Duodenal mucosa (tissue), 2 donors: ENCODE data around the gene MCUR1.

ENCODE experiments used
- H3K27ac ChIP-seq: one replicate; pipeline ENCODE4 v1.7.0; 2013; ENCODE audit warnings: low read depth, low read length
- H3K27me3 ChIP-seq, 2 donors: one replicate each; pipeline ENCODE4 v1.7.0; 2013; ENCODE audit warnings: low read length in 2 of 2, control low read depth in 1 of 2; ENCODE audit not compliant: insufficient read depth in 2 of 2, control insufficient read depth in 1 of 2
- H3K36me3 ChIP-seq, 2 donors: one replicate each; pipeline ENCODE4 v1.7.0; 2013; ENCODE audit warnings: low read length in 2 of 2, control low read depth in 1 of 2; ENCODE audit not compliant: insufficient read depth in 2 of 2, control insufficient read depth in 1 of 2
- H3K4me1 ChIP-seq, 2 donors: one replicate each; pipeline ENCODE4 v1.7.0; 2013; ENCODE audit warnings: low read length in 2 of 2, control low read depth in 1 of 2; ENCODE audit not compliant: insufficient read depth in 2 of 2, control insufficient read depth in 1 of 2
- H3K4me3 ChIP-seq, 2 donors: one replicate each; pipeline ENCODE4 v1.7.0; 2013; ENCODE audit warnings: low read length in 2 of 2, low read depth in 1 of 2
- H3K9ac ChIP-seq, 2 donors: one replicate each; pipeline ENCODE4 v1.7.0; 2013; ENCODE audit warnings: low read length in 2 of 2, low read depth in 1 of 2
- H3K9me3 ChIP-seq, 2 donors: one replicate each; pipeline ENCODE4 v1.7.0; 2013; ENCODE audit warnings: low read length in 2 of 2, control low read depth in 1 of 2; ENCODE audit not compliant: control insufficient read depth in 1 of 2

Gene MCUR1

DNA sequence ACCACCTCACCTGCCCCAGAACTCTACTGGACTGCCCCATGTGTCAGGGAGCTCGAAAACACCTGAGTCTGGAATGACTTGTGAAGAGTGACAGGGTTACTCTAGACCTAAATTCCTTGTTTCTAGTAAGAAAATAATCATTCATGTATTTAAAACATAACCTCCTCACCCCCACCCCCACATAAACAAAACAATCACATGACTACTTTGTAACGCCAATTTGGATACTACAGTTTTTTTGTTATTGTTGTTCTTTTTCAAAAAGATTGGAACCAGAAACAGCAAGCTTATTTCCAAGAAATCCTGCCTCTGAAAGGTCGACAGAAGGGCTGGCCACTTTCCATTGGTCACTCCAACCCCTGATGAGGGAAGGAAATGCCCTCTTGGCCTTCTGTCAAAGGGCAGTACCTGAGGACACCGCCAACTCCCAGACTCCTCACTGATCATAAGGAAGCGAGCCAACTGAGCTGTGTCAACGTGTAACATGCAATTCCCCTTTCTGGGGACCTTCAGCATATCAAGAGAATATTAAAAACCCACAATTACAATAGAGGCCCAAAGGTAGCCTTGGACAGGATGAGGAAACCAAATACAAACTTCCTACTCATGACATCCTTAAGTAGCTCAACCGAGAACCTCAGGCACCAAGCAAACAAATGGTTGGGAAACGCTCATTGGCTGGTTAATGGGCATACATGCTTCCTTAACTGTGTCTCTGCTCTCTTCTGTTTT, 2.6 kb downstream of the MCUR1 start:
- Histone ChIP-seq H3K4me1 (peaks cover 33 to 36% of the 10 kb centered on the region in 2 donors), H3K9ac (no peak overlapping the region), H3K4me3 (peak overlapping the region; percentile 19 to 80), H3K27ac (peak overlapping the region; percentile 35), H3K27me3 (no peaks in the 10 kb centered on the region), H3K9me3 (no peaks in the 10 kb centered on the region), H3K36me3 (no peaks in the 10 kb centered on the region)

DNA sequence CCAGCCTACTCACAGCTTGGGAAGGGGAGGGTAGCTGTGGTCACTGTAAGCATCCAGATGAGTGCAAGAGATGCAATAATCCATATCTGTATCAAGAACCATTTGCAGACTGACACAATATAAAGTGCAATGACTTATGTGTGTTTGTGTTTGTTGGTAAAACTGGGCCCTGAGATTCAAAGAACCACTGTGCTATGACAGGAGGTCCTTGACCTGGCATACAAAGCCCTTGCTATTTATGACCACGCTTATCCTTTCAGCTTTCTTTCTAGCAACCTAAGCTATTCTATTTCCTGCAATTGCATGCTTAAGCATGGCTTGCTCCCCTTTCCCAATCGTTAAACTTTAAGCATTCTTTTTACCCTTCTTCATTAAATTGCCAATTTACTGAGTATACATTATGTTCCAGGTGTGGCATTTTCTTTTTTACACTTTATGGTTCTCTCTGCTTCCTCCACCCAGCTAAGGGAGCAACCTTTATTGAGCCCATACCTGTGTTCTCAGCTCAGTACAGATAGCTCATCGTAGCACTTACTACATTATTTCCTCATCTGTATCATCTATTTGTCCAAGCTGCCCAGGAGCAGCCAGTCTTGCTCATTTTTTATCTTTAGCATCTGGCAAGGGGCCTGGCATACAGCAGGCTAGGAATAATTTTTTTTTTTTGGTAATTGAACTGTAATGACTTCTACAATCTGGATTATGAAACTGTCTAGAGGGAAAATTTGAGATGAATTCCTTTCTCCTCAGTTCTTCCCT, 3.5 kb downstream of the MCUR1 start:
- Histone ChIP-seq H3K9me3 (no peaks in the 10 kb centered on the region), H3K4me3 (no peak overlapping the region), H3K27ac (peak overlapping the region; percentile 35), H3K4me1 (peaks cover 33 to 36% of the 10 kb centered on the region in 2 donors), H3K9ac (no peak overlapping the region), H3K36me3 (peaks cover 0 to under 1% of the 10 kb centered on the region in 2 donors), H3K27me3 (no peaks in the 10 kb centered on the region)

DNA sequence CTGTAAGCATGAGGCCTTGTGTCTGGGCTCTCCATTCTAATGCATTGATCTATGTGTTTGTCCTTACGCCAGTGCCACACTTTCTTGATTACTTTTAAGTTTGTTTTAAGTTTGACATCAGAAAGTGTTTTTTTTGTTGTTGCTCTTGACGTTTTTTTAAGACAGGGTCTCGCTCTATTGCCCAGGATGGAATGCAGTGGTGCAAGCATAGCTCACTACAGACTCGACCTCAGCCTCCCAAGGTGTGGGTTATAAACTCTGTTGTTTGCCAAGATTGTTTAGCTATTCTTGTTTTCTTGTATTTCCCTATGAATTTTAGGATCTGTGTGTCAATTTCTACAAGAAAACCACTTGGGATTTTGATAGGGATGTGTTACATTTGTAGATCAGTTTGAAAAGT, 5.6 kb downstream of the MCUR1 start:
- H3K4me3 ChIP-seq: no peak overlapping the region
- peaks cover 29 to 30% of the 10 kb centered on the region in 2 donors for H3K4me1 ChIP-seq
- no peak overlapping the region for H3K27ac ChIP-seq
- peaks cover 4 to 12% of the 10 kb centered on the region in 2 donors for H3K36me3 ChIP-seq
- H3K9me3 ChIP-seq: no peaks in the 10 kb centered on the region
- H3K9ac ChIP-seq: no peak overlapping the region
- H3K27me3 ChIP-seq: no peaks in the 10 kb centered on the region

DNA sequence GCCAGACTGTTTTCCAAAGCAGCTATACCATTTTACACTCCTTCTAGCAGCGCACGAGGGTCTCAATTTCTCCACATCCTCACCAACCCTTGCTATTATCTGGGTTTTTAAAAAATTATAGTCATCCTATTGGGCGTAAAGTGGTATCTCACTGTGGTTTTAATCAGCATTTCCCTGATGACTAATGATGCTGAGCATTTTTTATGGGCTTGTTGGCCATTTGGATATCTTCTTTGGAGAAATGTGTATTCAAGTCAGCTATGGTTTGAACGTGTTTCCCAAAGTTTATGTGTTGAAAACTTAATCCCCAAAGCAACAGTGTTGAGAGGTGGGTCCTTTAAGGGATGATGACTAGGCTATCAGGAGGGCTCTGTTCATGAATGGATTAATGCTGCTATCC, 6.7 kb downstream of the MCUR1 start:
- Histone ChIP-seq H3K9ac (no peak overlapping the region), H3K9me3 (no peaks in the 10 kb centered on the region), H3K27ac (no peak overlapping the region), H3K4me3 (no peak overlapping the region), H3K36me3 (peaks cover 4 to 19% of the 10 kb centered on the region in 2 donors), H3K4me1 (peaks cover 23 to 25% of the 10 kb centered on the region in 2 donors), H3K27me3 (no peaks in the 10 kb centered on the region)

DNA sequence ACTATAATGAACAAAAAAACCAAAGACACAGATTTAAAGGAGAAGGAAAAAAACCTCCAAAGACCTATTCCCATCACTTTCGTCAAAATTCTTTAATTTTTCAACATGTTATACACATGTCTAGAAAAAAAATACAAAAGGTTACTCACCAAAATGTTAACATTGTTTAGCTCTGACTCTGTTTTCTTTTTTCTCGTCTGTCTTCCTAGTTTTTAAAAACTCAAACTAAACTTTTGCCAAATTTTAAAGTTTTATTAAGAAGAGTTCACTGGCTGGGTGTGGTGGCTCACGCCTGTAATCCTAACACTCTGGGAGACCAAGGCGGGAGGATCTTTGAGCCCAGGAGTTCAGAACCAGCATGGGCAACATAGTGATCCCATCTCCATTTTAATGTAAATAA, 10.8 kb downstream of the MCUR1 start:
- Histone ChIP-seq H3K36me3 (peaks cover 21 to 51% of the 10 kb centered on the region in 2 donors), H3K27ac (no peak overlapping the region), H3K9ac (no peak overlapping the region), H3K4me3 (no peak overlapping the region), H3K27me3 (no peaks in the 10 kb centered on the region), H3K4me1 (no peaks in the 10 kb centered on the region), H3K9me3 (no peaks in the 10 kb centered on the region)

DNA sequence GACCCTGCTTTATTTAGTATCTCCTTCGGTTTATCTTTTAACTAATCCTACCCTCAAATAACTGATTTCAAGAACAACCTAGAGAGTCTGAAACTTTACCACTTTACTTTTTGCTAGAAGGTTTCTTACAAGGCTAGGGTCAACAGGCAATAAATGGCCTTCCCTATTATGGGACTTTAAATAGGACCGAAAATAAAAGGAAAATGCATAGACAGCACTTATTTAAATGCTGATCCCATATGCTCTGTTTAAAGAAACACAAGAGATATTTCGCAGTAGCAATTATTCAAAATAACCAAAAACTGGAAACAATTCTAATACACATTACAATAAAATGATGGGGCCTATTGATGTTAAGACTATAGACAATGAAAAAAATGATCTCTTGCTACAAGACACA, 13.7 kb downstream of the MCUR1 start:
- Histone ChIP-seq H3K36me3 (peaks cover 21 to 51% of the 10 kb centered on the region in 2 donors), H3K9ac (no peak overlapping the region), H3K4me1 (no peaks in the 10 kb centered on the region), H3K4me3 (no peak overlapping the region), H3K27me3 (no peaks in the 10 kb centered on the region), H3K9me3 (no peaks in the 10 kb centered on the region), H3K27ac (no peak overlapping the region)

DNA sequence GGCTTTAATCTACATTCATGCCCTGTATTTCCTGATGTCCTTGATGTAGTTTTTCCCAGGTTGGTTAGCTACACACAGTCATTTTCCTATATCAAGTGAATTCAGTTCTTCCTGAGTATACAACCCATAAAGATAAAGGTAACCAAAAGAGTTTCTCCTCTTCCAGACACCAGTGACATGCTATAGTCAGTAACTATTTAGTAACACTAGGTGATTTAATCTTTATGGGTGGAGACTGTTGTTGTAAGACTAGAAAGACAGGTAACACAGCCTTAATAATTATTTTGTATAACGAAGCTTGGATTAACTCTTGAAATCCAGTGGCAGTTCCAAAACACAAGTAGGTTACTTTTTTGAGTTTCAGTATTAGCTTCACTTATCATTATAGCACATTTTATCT, 17.6 kb downstream of the MCUR1 start:
- Histone ChIP-seq H3K4me3 (no peak overlapping the region), H3K9me3 (no peaks in the 10 kb centered on the region), H3K27me3 (no peaks in the 10 kb centered on the region), H3K9ac (no peak overlapping the region), H3K4me1 (no peaks in the 10 kb centered on the region), H3K27ac (no peak overlapping the region), H3K36me3 (peaks cover 16 to 43% of the 10 kb centered on the region in 2 donors)

DNA sequence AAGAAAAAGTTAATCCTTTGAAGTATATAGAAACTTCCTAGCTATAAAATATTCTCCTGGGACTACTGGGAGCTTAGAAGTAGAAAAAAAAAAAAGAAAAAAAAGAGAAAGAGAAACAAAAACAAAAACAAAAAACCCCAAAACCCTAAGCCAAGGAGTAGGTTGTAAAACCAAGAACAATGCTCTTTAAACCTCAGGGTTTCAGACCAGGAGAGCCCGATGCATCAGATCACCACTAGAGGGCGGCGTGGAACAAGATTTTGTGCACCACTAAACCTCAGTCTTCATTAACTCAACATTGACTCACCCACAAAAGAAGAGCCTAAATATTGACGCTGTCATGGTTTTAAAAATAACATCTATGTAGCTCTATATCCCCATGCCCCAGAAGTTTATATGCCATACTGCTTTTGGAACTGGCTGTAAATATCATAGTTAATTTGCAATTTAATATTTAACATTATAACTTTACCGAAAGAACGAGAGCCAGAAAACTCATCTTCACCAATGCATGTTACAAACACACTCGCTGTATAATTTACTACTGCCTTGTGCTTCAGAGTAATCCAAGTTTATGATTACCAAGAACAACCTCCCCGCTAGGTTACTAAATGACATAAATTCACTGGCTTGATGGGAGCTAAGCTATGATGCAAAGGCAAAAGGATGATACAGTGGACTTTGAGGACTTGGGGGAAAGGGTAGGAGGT, 19.2 kb downstream of the MCUR1 start:
- Histone ChIP-seq H3K4me3 (no peak overlapping the region), H3K27ac (no peak overlapping the region), H3K36me3 (peaks cover 5 to 34% of the 10 kb centered on the region in 2 donors), H3K9me3 (no peaks in the 10 kb centered on the region), H3K9ac (no peak overlapping the region), H3K4me1 (no peaks in the 10 kb centered on the region), H3K27me3 (no peaks in the 10 kb centered on the region)

DNA sequence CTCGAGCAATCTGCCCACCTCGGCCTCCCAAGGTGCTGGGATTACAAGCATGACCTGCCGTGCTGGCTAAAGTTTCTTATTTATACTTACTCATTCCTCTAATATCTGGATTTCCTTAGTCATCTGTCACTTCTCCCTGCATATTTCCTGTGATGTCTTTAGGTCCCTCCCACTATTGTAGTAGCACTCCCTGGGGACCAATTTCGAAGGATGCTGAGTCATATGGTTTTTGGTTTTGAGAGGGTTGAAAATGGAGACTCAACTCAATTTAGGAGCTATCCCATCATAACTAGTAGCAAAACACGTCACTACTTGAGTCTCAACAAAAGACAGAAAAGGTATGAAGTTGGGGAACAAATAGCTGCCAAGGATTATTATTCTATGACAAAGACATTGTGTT, 20.2 kb downstream of the MCUR1 start:
- H3K27me3 ChIP-seq: no peaks in the 10 kb centered on the region
- no peak overlapping the region for H3K4me3 ChIP-seq
- no peaks in the 10 kb centered on the region for H3K9me3 ChIP-seq
- no peak overlapping the region for H3K27ac ChIP-seq
- H3K36me3 ChIP-seq: peaks cover 9 to 37% of the 10 kb centered on the region in 2 donors
- H3K9ac ChIP-seq: no peak overlapping the region
- no peaks in the 10 kb centered on the region for H3K4me1 ChIP-seq

DNA sequence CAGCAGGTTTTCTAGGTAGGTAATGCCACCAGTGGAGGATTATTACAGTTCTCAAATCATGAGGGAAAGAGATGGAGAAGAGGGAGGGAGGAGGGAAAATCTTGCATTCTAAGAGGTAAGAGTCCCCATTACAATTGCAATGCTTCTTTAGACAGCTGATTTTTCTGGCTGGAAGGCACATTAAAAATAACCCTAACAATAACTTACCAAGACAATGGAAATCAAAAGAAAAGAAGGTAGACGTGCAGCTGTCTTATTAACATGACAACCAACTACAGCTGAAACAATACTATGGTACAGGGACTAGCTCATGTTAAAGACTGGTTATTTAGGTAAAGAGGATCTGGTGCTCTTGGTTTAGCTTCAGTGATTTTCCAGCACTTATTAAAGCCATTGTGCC, 24.6 kb downstream of the MCUR1 start:
- Histone ChIP-seq H3K27me3 (no peaks in the 10 kb centered on the region), H3K36me3 (peaks cover 9 to 32% of the 10 kb centered on the region in 2 donors), H3K4me1 (no peaks in the 10 kb centered on the region), H3K4me3 (no peak overlapping the region), H3K27ac (no peak overlapping the region), H3K9ac (no peak overlapping the region), H3K9me3 (no peaks in the 10 kb centered on the region)
